Fibroblast of skin of right biceps (primary cell): Measurements from ENCODE around the gene CPHXL.

ENCODE experiments used
- DNase-seq: peaks from one replicate; pipeline ENCODE4 v3.0.0-alpha.2; 2013

CPHXL gene

GRCh38 chr16:75697571-75697970 lies 28.7 kb downstream of the CPHXL start:
- DNase-seq = no peak

- DNase-seq = no peak
Observed at GRCh38 chr16:75695708-75696107, 30.6 kb downstream of the CPHXL start.

DNA sequence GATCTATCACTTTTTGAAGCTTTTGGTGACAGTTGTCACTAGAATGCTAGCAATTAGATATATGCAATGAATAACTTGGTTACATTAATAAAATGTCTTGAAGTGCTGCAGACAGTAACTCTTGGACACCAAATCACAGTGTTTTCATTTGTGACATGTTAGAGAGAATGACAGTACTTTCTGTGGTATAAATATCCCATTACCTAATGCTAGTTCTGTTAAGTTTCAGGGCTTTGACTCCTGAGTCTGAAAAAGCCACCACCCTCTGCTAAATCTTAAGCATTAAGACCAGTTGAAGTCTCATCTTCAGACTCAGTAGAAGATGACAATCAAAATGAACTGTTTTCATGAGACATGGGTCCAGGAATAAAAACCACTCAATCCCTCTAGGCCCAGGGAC lies 38.9 kb downstream of the CPHXL start:
- no peak for DNase-seq

DNA sequence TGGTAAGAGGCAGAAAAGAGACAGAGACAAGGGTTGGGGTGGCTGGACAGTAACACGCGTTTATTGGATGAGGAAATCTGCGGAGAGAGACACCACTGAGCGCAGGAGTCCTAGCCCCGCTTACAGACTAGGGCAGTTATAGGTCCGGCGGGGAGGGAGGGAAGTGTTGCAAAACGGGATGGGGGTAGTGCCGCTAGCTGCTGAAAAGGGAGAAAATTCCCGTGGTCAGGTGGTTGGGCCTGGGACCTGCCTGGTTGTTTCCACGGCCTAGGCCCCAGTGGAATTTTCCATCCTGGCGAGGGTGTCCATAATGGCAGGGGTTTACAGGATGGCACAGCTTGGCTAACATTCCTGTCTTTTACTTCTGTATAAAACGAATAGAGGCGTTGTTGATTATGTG lies 44.0 kb downstream of the CPHXL start:
- DNase-seq = no peak

DNA sequence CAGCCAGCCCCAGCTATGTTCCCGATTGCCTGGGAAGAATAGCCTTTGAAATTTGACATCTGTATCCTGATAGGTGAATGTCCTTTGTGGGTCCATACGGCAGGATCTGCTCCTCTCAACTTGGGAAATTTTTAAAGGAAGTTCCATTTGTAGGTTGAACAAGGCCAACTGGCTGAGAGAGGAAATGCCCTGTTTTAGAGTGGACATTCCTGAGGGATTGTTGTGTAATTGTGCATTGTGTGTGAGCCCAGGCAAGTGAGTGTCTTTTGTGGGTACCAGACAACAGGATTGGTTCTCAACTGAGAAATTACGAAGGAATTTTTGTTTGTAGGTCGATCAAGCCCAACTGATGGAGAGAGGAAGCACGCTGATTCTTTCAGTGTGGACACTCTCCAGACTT lies 46.9 kb downstream of the CPHXL start:
- no peak for DNase-seq

GRCh38 chr16:75676909-75677308 lies 49.4 kb downstream of the CPHXL start, which contains the start of gene CPHXL2:
Gene CPHXL2, minus strand, starts transcription at chr16:75677009. Its CDS starts 10 bp downstream, at chr16:75676999.
- DNase-seq = no peak

DNA sequence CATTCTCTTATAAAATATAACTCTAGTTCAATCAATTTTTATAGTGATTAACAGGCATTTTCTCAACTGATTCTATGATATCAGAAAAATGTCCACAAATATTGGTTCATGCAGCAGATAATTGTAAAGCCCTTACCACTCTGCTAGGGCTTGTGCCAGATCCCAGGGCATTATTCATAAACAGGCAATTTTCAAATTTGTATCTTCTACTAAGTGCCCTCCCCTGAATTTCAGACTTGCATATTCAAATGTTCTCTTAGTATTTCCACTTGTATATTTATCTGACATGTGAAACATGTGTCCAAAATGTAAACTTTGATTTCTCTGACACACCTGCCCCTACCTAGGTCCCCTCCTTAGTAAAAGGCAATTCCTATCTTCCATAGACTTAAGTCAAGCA lies 58.8 kb downstream of the CPHXL start:
- no peak for DNase-seq
